ENCODE data around the gene CYTH3.

DNA sequence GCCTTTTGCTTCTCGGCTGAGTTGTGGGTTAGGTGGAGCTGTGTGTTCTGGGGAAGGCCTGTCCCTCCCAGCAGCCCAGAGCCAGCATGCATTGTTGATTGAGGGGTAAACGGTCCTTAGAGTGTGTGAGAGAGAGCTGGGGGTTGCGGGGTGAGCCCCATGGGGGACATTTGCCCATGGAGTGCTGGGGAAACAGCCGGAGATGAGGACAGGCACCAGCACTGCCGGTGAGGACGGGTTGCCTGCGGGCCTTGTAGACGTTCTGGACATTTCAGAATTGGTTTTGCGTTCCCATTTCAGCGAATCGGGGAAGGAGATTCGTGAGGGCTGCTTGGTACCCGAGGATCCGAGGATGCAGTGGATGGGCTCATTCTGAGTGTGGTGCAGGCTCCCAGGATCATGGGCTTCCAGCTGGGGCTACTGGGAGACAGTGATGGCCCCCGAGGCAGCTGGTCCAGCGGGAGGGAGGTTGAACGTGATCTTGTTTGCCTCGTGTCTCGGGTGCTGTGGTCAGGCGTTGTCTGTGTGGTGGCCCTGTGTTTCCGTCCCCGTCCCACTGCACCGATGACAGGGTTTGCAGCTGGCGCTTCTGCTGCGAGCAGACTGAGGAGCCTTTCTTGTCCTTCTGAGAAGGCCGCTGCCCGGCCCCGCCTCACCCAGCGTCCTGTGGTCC lies 113.9 kb downstream of the CYTH3 start:
- TF ChIP-seq POLR2A (IDR thresholded peaks at IDR 0.05): no peak
- TF ChIP-seq, protein P1, sequence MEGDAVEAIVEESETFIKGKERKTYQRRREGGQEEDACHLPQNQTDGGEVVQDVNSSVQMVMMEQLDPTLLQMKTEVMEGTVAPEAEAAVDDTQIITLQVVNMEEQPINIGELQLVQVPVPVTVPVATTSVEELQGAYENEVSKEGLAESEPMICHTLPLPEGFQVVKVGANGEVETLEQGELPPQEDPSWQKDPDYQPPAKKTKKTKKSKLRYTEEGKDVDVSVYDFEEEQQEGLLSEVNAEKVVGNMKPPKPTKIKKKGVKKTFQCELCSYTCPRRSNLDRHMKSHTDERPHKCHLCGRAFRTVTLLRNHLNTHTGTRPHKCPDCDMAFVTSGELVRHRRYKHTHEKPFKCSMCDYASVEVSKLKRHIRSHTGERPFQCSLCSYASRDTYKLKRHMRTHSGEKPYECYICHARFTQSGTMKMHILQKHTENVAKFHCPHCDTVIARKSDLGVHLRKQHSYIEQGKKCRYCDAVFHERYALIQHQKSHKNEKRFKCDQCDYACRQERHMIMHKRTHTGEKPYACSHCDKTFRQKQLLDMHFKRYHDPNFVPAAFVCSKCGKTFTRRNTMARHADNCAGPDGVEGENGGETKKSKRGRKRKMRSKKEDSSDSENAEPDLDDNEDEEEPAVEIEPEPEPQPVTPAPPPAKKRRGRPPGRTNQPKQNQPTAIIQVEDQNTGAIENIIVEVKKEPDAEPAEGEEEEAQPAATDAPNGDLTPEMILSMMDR (IDR thresholded peaks at IDR 0.05): no peak

All from prostate gland (tissue), 2 donors.